AG10803 (cell line): ENCODE measurements around the gene CTDSP2.
A peak's percentile ranks its signal among the peaks of the same experiment; 100 is the strongest.

Experiments used
- DNase-seq: peaks from one replicate; pipeline ENCODE4 v3.0.0; 2010; ENCODE audit warnings: low read depth
- H3K4me3 ChIP-seq: 2 replicates; pipeline ENCODE4 v1.5.1; 2011; ENCODE audit warnings: mild to moderate bottlenecking, low read length, control low read depth
- CTCF ChIP-seq: conservative IDR thresholded peaks from 2 replicates; pipeline ENCODE4 v1.5.1; 2011; ENCODE audit warnings: mild to moderate bottlenecking, low read length, control low read depth, inconsistent platforms

Gene CTDSP2

GRCh38 chr12:57771236-57771872, 75.2 kb downstream of the CTDSP2 start:
- H3K4me3 ChIP-seq = peak overlapping the region; percentile 99
- DNase-seq = peak; percentile 85
- no peak for TF ChIP-seq CTCF

- DNase-seq = no peak
Measured at GRCh38 chr12:57770734-57771133, 75.8 kb downstream of the CTDSP2 start.

More at GRCh38 chr12:57770734-57771133, 75.8 kb downstream of the CTDSP2 start:
- no peak for TF ChIP-seq CTCF
- H3K4me3 ChIP-seq = no peak overlapping the region
